Measurements from ENCODE around the gene HOXB8. TPM values are rescaled to one million over a fixed set of nuclear protein-coding genes. Genes with fewer than 3 reads are reported as not detected.

HOXB8 gene
- polyA plus RNA-seq, 6 donors from 2014 or later: not detected

DNA sequence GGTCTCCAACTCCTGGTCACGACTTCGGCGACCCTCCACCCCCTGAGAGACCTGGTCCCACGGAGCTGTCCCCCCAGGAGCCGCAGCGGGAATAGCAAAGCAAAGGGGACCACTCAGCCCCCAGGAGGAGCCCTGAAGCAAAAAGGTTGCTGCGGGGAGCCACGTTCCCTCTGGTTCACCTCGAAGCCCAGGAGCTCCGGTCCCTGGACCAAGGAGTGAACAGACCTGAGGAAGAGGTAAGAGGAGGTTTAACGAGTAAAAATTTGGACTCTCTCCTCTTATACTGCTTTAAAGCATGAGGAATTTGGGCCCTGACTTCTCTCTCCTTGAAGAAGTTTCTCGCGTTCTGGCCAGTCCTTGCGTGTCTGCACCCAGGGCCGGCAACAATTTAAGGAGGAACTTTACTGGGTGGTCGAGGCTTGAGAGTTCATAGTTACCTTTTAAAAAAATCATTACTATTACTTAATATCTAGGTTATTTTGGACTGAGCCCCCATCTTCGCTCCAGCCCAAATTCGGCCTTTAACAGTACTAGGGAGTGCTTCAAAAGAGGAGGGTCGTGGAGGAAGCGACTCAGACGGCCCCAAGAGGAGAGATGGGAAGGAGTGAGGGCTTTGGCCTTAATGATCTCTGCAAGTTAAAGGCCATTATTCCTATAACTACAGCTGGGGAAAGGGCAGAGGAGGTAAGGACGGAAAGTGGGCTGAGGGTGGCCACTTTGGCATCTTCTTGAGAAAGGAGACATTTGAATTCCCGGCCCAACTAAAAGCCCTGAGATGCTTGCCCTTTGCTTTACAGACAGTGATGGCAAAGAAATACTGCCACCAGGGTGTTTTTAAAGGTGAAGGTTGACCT lies 28.0 kb upstream of the HOXB8 start:
- DNase-seq: no peak
- H3K9me3 Mint-ChIP-seq: peaks cover 0 to 2% (median 0%) of the 10 kb centered on the region in 7 donors
- peaks cover 81 to 95% (median 90%) of the 10 kb centered on the region in 3 donors for H3K27me3 Mint-ChIP-seq
- peak overlapping the region in 3 of 8 donors; percentile 40 to 57 (median 53) for H3K4me3 Mint-ChIP-seq
- no peak overlapping the region for H3K27ac Mint-ChIP-seq
- H3K4me1 Mint-ChIP-seq: peaks cover 27 to 34% (median 28%) of the 10 kb centered on the region in 3 donors
- peaks cover 0 to 8% of the 10 kb centered on the region in 2 donors for H3K36me3 Mint-ChIP-seq
- no peak for ATAC-seq (ENCODE audit: low read depth in 2 of 2)

DNA sequence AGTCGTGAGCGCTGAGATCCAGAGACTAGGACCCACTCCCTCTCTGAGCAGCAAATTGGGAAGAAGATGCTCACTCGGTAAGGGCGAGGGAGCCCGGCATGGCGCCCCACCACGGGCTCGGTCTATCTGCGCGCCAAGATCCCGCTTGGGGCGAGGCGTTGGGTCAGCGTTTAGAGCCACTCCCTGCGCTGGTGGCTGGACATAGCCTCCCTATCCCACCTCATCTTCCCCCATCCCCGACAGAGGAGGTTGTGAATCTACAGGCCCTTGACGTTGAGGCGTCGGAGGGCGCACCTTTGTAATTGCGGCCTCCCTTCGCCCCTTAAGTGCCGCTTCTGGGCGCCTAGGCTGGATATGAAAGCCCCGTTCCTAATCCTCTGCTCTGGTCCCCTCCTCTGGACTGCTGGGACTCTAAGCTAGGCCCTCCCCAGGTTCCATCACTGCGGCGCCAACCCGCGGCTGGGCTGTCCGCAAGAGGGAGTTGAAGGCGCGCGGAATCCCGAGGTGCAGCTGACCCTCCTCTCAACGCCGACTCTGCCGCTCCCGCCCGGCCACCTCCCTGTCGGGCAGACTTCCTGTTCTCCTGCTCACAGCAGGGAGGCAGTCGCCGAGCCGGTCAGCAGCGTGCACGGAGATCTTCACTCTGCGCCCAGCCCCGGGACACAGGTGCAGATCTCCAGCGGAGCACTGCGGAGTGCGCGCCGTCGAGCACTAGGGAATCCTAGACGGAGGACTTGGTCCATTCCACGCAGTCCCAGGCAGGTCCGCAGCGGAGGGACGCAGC lies 27.2 kb upstream of the HOXB8 start:
- no peak for DNase-seq
- peak overlapping the region in 5 of 8 donors; percentile 4 to 81 (median 68) for H3K4me3 Mint-ChIP-seq
- ATAC-seq (ENCODE audit: low read depth in 2 of 2): no peak
- H3K36me3 Mint-ChIP-seq: peaks cover 0 to 8% of the 10 kb centered on the region in 2 donors
- H3K4me1 Mint-ChIP-seq: peaks cover 21 to 28% (median 28%) of the 10 kb centered on the region in 3 donors
- H3K27ac Mint-ChIP-seq: peak overlapping the region in 2 of 6 donors; percentile 21 to 42
- H3K9me3 Mint-ChIP-seq: peaks cover 0 to 2% (median 0%) of the 10 kb centered on the region in 7 donors
- H3K27me3 Mint-ChIP-seq: peaks cover 80 to 97% (median 90%) of the 10 kb centered on the region in 3 donors

DNA sequence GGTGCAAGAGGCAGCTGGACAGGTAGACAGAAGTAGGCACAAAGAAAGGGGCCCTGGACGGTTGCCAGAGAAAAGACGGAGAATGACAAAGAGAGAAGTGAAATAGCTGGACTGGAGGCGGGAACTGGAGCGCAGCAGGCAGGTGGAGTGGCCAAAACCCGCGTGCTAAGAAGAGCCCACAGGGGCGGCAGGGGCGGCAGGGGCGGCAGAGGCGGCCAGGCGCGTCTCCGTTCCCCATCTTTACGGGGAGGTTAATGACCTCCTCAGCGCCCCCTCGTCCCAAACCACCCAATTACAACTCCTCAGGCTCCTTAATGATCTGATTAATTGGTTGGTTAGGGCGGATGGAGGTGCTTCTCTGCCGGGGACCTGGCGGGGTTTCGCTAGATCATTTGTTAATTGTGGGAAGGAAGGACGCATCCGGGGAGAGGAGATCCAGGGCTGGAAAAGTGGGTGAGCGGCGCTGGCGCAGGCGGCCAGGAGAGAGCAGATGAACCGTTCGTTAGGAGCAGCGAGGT lies 26.5 kb upstream of the HOXB8 start:
- peaks cover 0 to 8% of the 10 kb centered on the region in 2 donors for H3K36me3 Mint-ChIP-seq
- peaks cover 82 to 97% (median 90%) of the 10 kb centered on the region in 3 donors for H3K27me3 Mint-ChIP-seq
- H3K9me3 Mint-ChIP-seq: peaks cover 0 to 2% (median 0%) of the 10 kb centered on the region in 7 donors
- ATAC-seq (ENCODE audit: low read depth in 2 of 2): peak; percentile 18 to 50
- peaks cover 18 to 31% (median 28%) of the 10 kb centered on the region in 3 donors for H3K4me1 Mint-ChIP-seq
- H3K4me3 Mint-ChIP-seq: peak overlapping the region in 7 of 8 donors; percentile 35 to 81 (median 67)
- peak overlapping the region in 3 of 6 donors; percentile 77 to 95 (median 86) for H3K27ac Mint-ChIP-seq
- DNase-seq: no peak

DNA sequence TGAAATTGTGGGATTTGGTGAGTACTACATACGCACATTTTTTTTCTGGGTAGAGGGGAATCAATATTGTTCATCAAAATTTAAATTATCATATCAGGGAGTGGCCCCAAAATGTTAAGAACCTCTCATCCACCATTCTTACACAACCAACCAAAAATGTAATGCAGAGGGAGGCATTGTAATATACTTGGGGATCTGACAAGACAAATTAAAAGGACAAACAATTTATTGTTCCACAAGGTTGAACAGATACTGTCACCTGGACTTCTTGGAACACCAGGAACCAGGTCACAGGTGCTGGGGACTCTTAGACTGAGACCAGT lies 25.7 kb upstream of the HOXB8 start:
- Mint-ChIP-seq H3K4me3 (no peak overlapping the region), H3K27me3 (peaks cover 88 to 97% (median 88%) of the 10 kb centered on the region in 3 donors), H3K36me3 (peaks cover 0 to 8% of the 10 kb centered on the region in 2 donors), H3K9me3 (peaks cover 0 to 2% (median 0%) of the 10 kb centered on the region in 7 donors), H3K4me1 (peaks cover 14 to 36% (median 23%) of the 10 kb centered on the region in 3 donors), H3K27ac (no peak overlapping the region)
- ATAC-seq (ENCODE audit: low read depth in 2 of 2) (no peak), DNase-seq (no peak)

DNA sequence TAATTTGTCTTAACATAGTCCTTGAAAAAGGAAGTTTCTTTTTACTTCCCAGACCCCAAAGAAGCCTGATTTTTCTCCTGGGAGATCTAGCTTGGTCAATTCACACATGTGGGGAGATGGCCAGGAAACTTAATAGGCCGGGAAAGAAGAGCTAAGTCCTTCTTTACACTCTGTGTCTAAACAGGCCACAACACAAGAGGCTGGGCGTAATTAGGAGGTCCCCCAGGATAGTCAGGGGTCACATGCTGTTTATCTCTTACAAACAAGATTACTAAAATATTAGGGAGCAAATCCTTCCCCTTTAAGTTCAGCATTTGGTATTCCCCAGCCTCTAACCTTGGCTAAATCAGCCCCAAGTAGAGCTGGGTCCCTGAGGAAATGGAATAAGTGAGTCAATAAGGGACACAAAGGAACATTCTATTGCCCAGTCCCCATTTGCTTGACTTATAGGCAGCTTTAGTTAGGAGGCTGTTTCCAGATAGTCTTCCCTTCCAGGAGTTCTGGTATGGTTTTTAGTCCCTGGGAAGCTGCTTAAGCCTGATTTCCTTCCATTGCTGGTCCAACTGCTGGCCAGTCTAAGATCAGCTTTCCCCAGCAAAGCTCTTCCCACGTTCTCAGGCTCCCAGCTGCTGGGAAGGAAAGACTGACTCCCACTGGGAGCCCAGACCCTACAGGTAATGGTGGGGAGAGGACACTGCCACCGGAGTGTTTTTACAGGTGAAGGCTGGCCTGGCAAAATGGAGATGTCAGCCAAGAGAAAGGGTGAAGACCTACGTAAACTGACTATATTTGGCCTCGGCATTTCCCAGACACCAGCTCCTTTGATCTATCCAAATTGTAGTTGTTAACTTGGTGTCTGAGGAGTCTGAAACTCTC lies 25.1 kb upstream of the HOXB8 start:
- no peak overlapping the region for H3K4me3 Mint-ChIP-seq
- peaks cover 88 to 97% (median 88%) of the 10 kb centered on the region in 3 donors for H3K27me3 Mint-ChIP-seq
- DNase-seq: no peak
- ATAC-seq (ENCODE audit: low read depth in 2 of 2): no peak
- H3K27ac Mint-ChIP-seq: no peak overlapping the region
- peaks cover 0 to 8% of the 10 kb centered on the region in 2 donors for H3K36me3 Mint-ChIP-seq
- peaks cover 12 to 34% (median 20%) of the 10 kb centered on the region in 3 donors for H3K4me1 Mint-ChIP-seq
- peaks cover 0 to 2% (median 0%) of the 10 kb centered on the region in 7 donors for H3K9me3 Mint-ChIP-seq

DNA sequence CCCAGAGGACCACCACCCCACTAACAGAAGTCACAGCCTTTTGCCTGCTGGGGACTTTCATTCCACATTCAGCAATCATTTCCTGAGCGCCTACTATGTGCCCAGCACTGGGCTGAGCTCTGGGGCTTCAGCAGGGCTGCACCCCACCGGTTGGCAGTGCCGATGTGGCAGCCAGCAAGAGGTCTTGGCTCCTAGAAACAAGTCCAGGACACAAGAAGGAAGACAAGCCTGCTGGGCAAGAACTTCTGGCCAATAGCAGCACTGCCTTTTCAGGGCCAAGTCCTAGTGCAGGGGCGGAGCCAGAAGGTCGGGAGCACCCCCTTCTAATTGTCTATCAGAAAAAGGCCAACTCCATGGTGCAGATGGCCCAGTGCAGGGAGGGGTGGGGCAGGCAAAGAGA lies 24.0 kb upstream of the HOXB8 start:
- Mint-ChIP-seq H3K27ac (no peak overlapping the region), H3K27me3 (peaks cover 86 to 97% (median 88%) of the 10 kb centered on the region in 3 donors)

DNA sequence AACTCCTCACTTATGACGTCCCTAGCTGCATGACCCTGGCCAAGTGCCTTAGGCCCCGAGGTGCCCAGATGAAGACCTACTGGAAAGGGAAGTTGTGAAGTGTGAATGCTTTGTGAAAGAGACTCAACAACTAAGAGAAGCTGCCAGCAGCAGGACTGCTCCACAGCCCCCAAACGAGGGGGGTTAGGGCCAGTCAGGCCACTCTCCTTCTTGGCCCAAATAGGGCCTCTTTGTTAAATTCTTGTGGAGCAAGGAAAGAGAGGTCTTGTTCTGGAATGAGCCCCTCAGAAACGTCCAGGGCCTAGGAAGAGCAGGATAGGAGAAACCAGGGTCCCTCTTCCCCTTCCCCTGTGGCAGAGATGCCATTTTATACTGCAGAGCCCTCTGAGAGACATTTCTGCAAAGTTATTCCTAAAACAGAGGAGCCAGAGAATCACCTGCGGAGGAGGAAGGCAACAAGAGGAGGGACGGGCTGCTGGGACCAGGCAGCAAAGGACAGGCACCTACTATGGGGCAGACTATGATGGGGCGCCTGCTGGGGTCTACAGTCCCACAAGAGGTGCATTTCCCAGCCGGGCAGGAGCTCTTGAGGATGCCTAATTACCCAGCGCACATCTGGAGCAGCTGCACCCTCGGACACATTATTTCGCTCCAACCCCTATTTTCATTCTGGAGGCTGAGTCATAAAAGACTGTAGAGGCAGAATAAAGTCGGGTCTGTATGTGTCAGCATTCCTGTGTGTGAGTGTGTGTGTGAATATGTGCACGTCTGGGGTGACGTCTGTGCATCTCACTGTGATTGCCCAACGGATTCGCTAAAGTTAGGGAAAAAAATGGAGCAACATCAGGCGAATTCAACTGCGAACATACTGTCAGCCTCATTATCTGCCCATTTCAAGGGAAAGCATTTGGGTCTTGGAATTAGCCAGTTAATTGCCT lies 22.5 kb upstream of the HOXB8 start:
- Mint-ChIP-seq H3K9me3 (peaks cover 0 to 5% (median 0%) of the 10 kb centered on the region in 7 donors), H3K4me1 (peaks cover 12 to 46% (median 27%) of the 10 kb centered on the region in 3 donors), H3K27ac (no peak overlapping the region), H3K27me3 (peaks cover 79 to 98% (median 81%) of the 10 kb centered on the region in 3 donors), H3K4me3 (peak overlapping the region in 2 of 8 donors; percentile 21 to 29), H3K36me3 (peaks cover 0 to 12% of the 10 kb centered on the region in 2 donors)
- no peak for ATAC-seq (ENCODE audit: low read depth in 2 of 2)
- no peak for DNase-seq

More for the DNA sequence above, 24.0 kb upstream of the HOXB8 start:
- peaks cover 0 to 2% (median 0%) of the 10 kb centered on the region in 7 donors for H3K9me3 Mint-ChIP-seq
- DNase-seq (no peak), ATAC-seq (ENCODE audit: low read depth in 2 of 2) (no peak)
- H3K4me1 Mint-ChIP-seq: peaks cover 12 to 44% (median 26%) of the 10 kb centered on the region in 3 donors
- no peak overlapping the region for H3K4me3 Mint-ChIP-seq
- peaks cover 0 to 8% of the 10 kb centered on the region in 2 donors for H3K36me3 Mint-ChIP-seq

DNA sequence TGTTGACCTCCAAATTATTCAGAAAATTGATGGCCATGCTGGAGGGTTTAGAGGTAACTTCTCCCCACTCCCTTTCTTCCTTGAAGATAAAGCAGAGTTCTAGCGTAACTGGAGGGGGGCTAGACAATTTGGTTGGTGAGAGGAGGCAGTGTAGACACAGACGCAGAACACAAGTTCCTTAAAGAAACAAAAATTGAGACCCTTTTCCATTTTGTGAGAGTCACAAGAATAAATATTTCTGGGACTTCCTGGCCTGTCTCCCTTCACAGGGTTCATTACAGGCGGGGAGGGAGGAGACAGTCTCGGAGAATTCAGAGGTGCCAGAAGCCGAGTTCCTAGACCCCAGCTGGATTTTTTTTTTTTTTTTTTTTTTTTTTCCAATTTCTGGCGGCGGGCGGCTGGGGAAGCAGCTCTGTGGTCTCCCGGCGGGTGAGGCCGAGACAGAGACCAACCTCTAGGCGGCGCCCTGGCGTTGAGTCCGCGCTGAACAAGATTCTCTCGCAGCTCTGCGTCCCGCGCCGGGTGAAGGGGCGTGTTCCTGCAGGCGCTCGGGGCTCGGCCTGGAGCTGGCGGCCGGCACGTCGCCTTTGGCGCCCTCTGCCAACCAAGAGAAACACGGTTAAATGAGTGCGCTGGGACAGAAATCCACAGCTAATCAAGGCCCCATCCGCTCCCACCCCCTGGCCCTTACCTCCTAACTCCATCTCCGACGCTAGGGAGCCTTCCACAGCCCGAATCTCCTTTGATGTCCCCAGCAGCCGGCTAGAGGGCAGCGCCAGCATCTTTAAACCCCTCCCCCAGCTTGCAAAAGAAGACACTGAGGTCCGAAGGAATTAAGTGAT lies 21.3 kb upstream of the HOXB8 start:
- DNase-seq (no peak), ATAC-seq (ENCODE audit: low read depth in 2 of 2) (peak; percentile 47 to 56)
- Mint-ChIP-seq H3K9me3 (peaks cover 0 to 3% (median 0%) of the 10 kb centered on the region in 7 donors), H3K27ac (peak overlapping the region in 2 of 6 donors; percentile 5 to 15), H3K27me3 (peaks cover 80 to 98% (median 81%) of the 10 kb centered on the region in 3 donors), H3K4me1 (peaks cover 6 to 37% (median 21%) of the 10 kb centered on the region in 3 donors), H3K4me3 (peak overlapping the region in 2 of 8 donors; percentile 13 to 56), H3K36me3 (peaks cover 0 to 11% of the 10 kb centered on the region in 2 donors)

DNA sequence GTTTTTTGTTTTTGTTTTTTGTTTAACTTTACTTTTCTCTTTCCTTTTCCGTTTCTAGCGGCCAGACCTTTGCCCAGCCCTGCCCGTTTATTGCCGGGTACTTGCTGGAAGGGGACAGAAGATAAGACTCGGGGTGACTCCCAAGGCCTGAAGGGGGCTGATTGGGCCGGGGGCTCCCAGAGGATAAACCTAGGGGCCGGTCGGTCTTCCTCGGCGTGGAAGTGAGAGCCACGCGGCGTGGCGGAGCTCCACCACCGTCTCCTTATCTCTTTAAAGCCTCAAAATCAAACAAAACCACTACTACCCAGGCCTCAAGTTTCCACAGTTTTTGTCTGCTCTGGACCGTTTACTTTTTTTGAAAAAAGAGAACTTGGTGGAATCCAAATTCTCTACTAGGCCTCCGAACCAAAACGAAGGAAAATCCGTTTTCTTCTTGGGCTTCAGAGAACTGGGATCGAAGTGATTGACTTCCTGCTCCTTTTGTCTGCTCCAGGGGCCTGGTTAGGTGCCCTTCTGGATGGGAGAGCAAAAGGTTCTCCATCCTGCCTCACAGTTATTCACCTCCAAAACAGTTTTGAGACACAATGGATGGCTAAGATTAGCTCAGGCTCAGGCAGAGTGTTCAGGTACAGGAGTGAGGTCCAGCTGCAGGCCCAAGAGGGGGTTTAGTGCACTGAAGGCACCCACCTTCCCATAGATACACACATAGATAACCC lies 19.6 kb upstream of the HOXB8 start:
- no peak for ATAC-seq (ENCODE audit: low read depth in 2 of 2)
- peaks cover 4 to 33% (median 18%) of the 10 kb centered on the region in 3 donors for H3K4me1 Mint-ChIP-seq
- peaks cover 0 to 8% of the 10 kb centered on the region in 2 donors for H3K36me3 Mint-ChIP-seq
- peak overlapping the region in 1 of 6 donors; percentile 56 for H3K27ac Mint-ChIP-seq
- peaks cover 83 to 99% (median 86%) of the 10 kb centered on the region in 3 donors for H3K27me3 Mint-ChIP-seq
- peak overlapping the region in 7 of 8 donors; percentile 4 to 47 (median 35) for H3K4me3 Mint-ChIP-seq
- peaks cover 0 to 3% (median 0%) of the 10 kb centered on the region in 7 donors for H3K9me3 Mint-ChIP-seq
- DNase-seq: no peak

DNA sequence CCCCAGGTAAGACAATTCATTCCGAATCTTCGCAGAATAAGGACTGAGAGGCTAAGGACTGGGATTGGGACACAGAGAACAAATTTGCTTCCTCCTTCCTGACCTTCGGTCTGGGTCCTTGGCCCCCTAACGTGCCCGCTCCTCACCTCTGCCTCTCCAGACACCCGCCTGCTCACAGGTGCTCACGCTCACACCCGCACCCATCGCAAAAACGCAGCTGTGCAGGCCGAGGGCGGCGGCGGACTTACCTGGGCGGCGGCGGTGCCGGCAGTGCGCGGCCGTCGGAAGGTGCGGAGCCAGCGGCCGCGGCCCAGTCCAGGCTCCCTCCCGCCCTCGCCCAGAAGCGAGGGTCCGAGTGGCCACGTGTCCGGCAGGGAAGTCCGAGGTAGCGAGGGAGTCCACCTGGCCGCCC lies 18.2 kb upstream of the HOXB8 start:
- DNase-seq: no peak
- no peak for ATAC-seq (ENCODE audit: low read depth in 2 of 2)
- peaks cover 0 to 8% of the 10 kb centered on the region in 2 donors for H3K36me3 Mint-ChIP-seq

More for the DNA sequence above, 18.2 kb upstream of the HOXB8 start:
- Mint-ChIP-seq H3K4me1 (peaks cover 4 to 33% (median 18%) of the 10 kb centered on the region in 3 donors), H3K27ac (no peak overlapping the region), H3K4me3 (peak overlapping the region in 2 of 8 donors; percentile 24 to 28), H3K9me3 (peaks cover 0 to 3% (median 0%) of the 10 kb centered on the region in 7 donors), H3K27me3 (peaks cover 86 to 100% (median 91%) of the 10 kb centered on the region in 3 donors)

All from naive B cell (primary cell).